HEK293 (cell line): ENCODE data around the gene CDH23.

Experiments used
- CTCF ChIA-PET: fragments of 350-600 bp; formaldehyde crosslinking; extraction: SDS; loops from one replicate; lab custom pipeline; 2021; ENCODE audit warnings: antibody characterized with exemption; lab: Yijun Ruan, JAX
- POLR2A ChIA-PET: fragments of 300-600 bp; formaldehyde crosslinking; extraction: SDS; loops from one replicate; lab custom pipeline; 2020; ENCODE audit warnings: antibody characterized with exemption, inconsistent platforms; lab: Yijun Ruan, JAX
- H3K27ac ChIP-seq: fragments of 200-500 bp; sonication (Bioruptor generic); 2 replicates; pipeline ENCODE4 v1.5.1; 2014; ENCODE audit warnings: low read depth, low read length, control low read depth, inconsistent platforms; ENCODE audit errors: extremely low read depth
- H3K36me3 ChIP-seq, 2 experiments: fragments of 200-500 bp in 1 of 2; sonication (Bioruptor generic) in 1 of 2; 1 replicate in 1 of 2; 2 replicates in 1 of 2; pipeline ENCODE4 v1.5.1; 2014 to 2017; ENCODE audit warnings: inconsistent platforms in 2 of 2, low read length in 2 of 2; ENCODE audit not compliant: control insufficient read depth in 2 of 2, insufficient read depth in 1 of 2
- H3K4me1 ChIP-seq: fragments of 200-500 bp; sonication (Bioruptor generic); 2 replicates; pipeline ENCODE4 v1.5.1; 2014; ENCODE audit warnings: mild to moderate bottlenecking, low read length, inconsistent platforms; ENCODE audit not compliant: control insufficient read depth, insufficient read depth
- H3K4me3 ChIP-seq: 2 replicates; pipeline ENCODE4 v1.5.1; 2011; ENCODE audit warnings: low read depth, mild to moderate bottlenecking, control low read depth, low read length, moderate library complexity
- H3K9me3 ChIP-seq: fragments of 200-500 bp; sonication (Bioruptor generic); 2 replicates; pipeline ENCODE4 v1.5.1; 2014; ENCODE audit warnings: low read depth, low read length, inconsistent platforms; ENCODE audit not compliant: control insufficient read depth, insufficient read depth
- EGR2 ChIP-seq: fragments of 450-650 bp; formaldehyde crosslinking; IDR thresholded peaks from 2 replicates; pipeline ENCODE4 v1.5.1; 2016; ENCODE audit warnings: low read depth, missing biosample characterization, missing genetic modification characterization
- GLI2 ChIP-seq: fragments of 450-650 bp; formaldehyde crosslinking; IDR thresholded peaks from 2 replicates; pipeline ENCODE4; 2017; ENCODE audit warnings: missing biosample characterization, missing genetic modification characterization, low read depth, borderline replicate concordance
- GLIS2 ChIP-seq: fragments of 450-650 bp; formaldehyde crosslinking; IDR thresholded peaks from 2 replicates; pipeline ENCODE4 v1.5.1; 2016; ENCODE audit warnings: missing biosample characterization, missing genetic modification characterization
- PRDM1 ChIP-seq: fragments of 450-650 bp; formaldehyde crosslinking; IDR thresholded peaks from 2 replicates; pipeline ENCODE4; 2016; ENCODE audit warnings: missing biosample characterization, missing genetic modification characterization
- ZBTB20 ChIP-seq: fragments of 450-650 bp; formaldehyde crosslinking; IDR thresholded peaks from 2 replicates; pipeline ENCODE4 v1.5.1; 2016; ENCODE audit warnings: missing biosample characterization, missing genetic modification characterization
- ZBTB26 ChIP-seq: fragments of 450-650 bp; formaldehyde crosslinking; optimal IDR thresholded peaks from 2 replicates; pipeline ENCODE3; 2016; ENCODE audit warnings: missing biosample characterization, mild to moderate bottlenecking, missing genetic modification characterization
- ZFP69B ChIP-seq: fragments of 450-650 bp; formaldehyde crosslinking; IDR thresholded peaks from 2 replicates; pipeline ENCODE4 v1.5.1; 2016; ENCODE audit warnings: missing biosample characterization, missing genetic modification characterization
- ZNF114 ChIP-seq: fragments of 450-650 bp; formaldehyde crosslinking; IDR thresholded peaks from 2 replicates; pipeline ENCODE4 v1.5.0; 2017; ENCODE audit warnings: missing biosample characterization, missing genetic modification characterization
- ZNF132 ChIP-seq: fragments of 450-650 bp; formaldehyde crosslinking; IDR thresholded peaks from 2 replicates; pipeline ENCODE4 v1.5.1; 2017; ENCODE audit warnings: missing biosample characterization, missing genetic modification characterization, borderline replicate concordance
- ZNF138 ChIP-seq: fragments of 450-650 bp; formaldehyde crosslinking; IDR thresholded peaks from 2 replicates; pipeline ENCODE4 v1.5.1; 2016; ENCODE audit warnings: missing biosample characterization, missing genetic modification characterization, borderline replicate concordance
- ZNF214 ChIP-seq: fragments of 450-650 bp; formaldehyde crosslinking; IDR thresholded peaks from 2 replicates; pipeline ENCODE4 v1.5.1; 2017; ENCODE audit warnings: missing biosample characterization, mild to moderate bottlenecking, missing genetic modification characterization, borderline replicate concordance
- ZNF223 ChIP-seq: fragments of 450-650 bp; formaldehyde crosslinking; IDR thresholded peaks from 2 replicates; pipeline ENCODE4 v1.5.1; 2016; ENCODE audit warnings: missing biosample characterization, missing genetic modification characterization
- ZNF324 ChIP-seq: fragments of 450-650 bp; formaldehyde crosslinking; IDR thresholded peaks from 2 replicates; pipeline ENCODE4 v1.5.1; 2016; ENCODE audit warnings: missing biosample characterization, missing genetic modification characterization
- ZNF366 ChIP-seq: fragments of 450-650 bp; formaldehyde crosslinking; conservative IDR thresholded peaks from 2 replicates; pipeline ENCODE4 v1.5.1; 2016; ENCODE audit warnings: missing biosample characterization, missing genetic modification characterization
- ZNF433 ChIP-seq: fragments of 450-650 bp; formaldehyde crosslinking; IDR thresholded peaks from 2 replicates; pipeline ENCODE4 v1.5.1; 2016; ENCODE audit warnings: missing biosample characterization, missing genetic modification characterization, low read depth
- ZNF501 ChIP-seq: fragments of 450-650 bp; formaldehyde crosslinking; IDR thresholded peaks from 2 replicates; pipeline ENCODE4 v1.5.1; 2016; ENCODE audit warnings: missing biosample characterization, missing genetic modification characterization
- ZNF621 ChIP-seq: fragments of 450-650 bp; formaldehyde crosslinking; IDR thresholded peaks from 2 replicates; pipeline ENCODE4 v1.5.1; 2017; ENCODE audit warnings: missing biosample characterization, missing genetic modification characterization
- ZNF658 ChIP-seq: fragments of 450-650 bp; formaldehyde crosslinking; IDR thresholded peaks from 2 replicates; pipeline ENCODE4; 2016; ENCODE audit warnings: missing biosample characterization, missing genetic modification characterization
- ZNF785 ChIP-seq: fragments of 450-650 bp; formaldehyde crosslinking; IDR thresholded peaks from 2 replicates; pipeline ENCODE4 v1.5.1; 2016; ENCODE audit warnings: missing biosample characterization, missing genetic modification characterization
- ZNF837 ChIP-seq: fragments of 450-650 bp; formaldehyde crosslinking; IDR thresholded peaks from 2 replicates; pipeline ENCODE4 v1.5.1; 2016; ENCODE audit warnings: missing biosample characterization, missing genetic modification characterization
- ZSCAN30 ChIP-seq: fragments of 450-650 bp; IDR thresholded peaks from 2 replicates; pipeline ENCODE4 v1.5.1; 2018; ENCODE audit warnings: missing biosample characterization, mild to moderate bottlenecking, missing genetic modification characterization, moderate library complexity
- ZSCAN4 ChIP-seq: fragments of 450-650 bp; formaldehyde crosslinking; IDR thresholded peaks from 2 replicates; pipeline ENCODE4 v1.5.1; 2017; ENCODE audit warnings: missing biosample characterization, missing genetic modification characterization

The CDH23 gene

GRCh38 chr10:71404503-71405295 lies 8.0 kb downstream of the CDH23 start:
- H3K9me3 ChIP-seq = no peaks in the 10 kb centered on the region

GRCh38 chr10:71406878-71407277 lies 10.2 kb downstream of the CDH23 start:
- H3K9me3 ChIP-seq = no peaks in the 10 kb centered on the region
- CTCF ChIA-PET = interaction anchor here (0.6 to 1.0 kb wide), 3 partner anchors 69 to 290 kb away, joined by 3 to 4 read pairs (median 3); no protein-coding TSS in a partner anchor
- H3K4me1 ChIP-seq = no peaks in the 10 kb centered on the region
- no peaks in the 10 kb centered on the region for H3K36me3 ChIP-seq
- TF ChIP-seq ZNF366 (tag by site-specific recombination) (no peak), ZBTB20 (tag by site-specific recombination) (no peak), ZNF837 (tag by site-specific recombination) (no peak), ZSCAN30 (no peak), ZNF324 (tag by site-specific recombination) (no peak), ZBTB26 (no peak), ZNF785 (no peak), GLIS2 (tag by site-specific recombination) (no peak), ZSCAN4 (no peak), ZNF621 (tag by site-specific recombination) (no peak), GLI2 (tag by site-specific recombination) (no peak), ZNF658 (no peak), ZNF214 (tag by site-specific recombination) (no peak), ZFP69B (no peak), ZNF132 (tag by site-specific recombination) (no peak), ZNF138 (tag by site-specific recombination) (no peak), ZNF501 (tag by site-specific recombination) (no peak), ZNF433 (tag by site-specific recombination) (no peak), ZNF223 (no peak)
- POLR2A ChIA-PET = no interaction called here
- no peak overlapping the region for H3K27ac ChIP-seq
- no peak overlapping the region for H3K4me3 ChIP-seq

More at GRCh38 chr10:71404503-71405295, 8.0 kb downstream of the CDH23 start:
- H3K27ac ChIP-seq = no peak overlapping the region
- CTCF ChIA-PET = interaction anchor here (0.7 to 0.8 kb wide), 2 partner anchors 9 to 292 kb away, joined by 3 read pairs; no protein-coding TSS in a partner anchor
- POLR2A ChIA-PET = no interaction called here
- no peaks in the 10 kb centered on the region for H3K4me1 ChIP-seq
- H3K4me3 ChIP-seq = no peak overlapping the region
- peak; percentile 85 for TF ChIP-seq PRDM1 (tag by site-specific recombination)
- peak; percentile 50; the same call in 1 of the 2 replicates for TF ChIP-seq EGR2 (tag by site-specific recombination)
- no peak for TF ChIP-seq ZNF114 (tag by site-specific recombination)
- no peaks in the 10 kb centered on the region for H3K36me3 ChIP-seq
